Panc1 (cell line): ENCODE measurements around the gene SLC9A5. TPM values are rescaled to one million over a fixed set of nuclear protein-coding genes. Genes with fewer than 3 reads are reported as not detected.
A peak's percentile ranks its signal among the peaks of the same experiment; 100 is the strongest.

Experiments
- ATAC-seq: fragments of 200-7000 bp; cut with Tn5 transposase; 2 replicates; pipeline ENCODE4 v1.9.1; 2020; ENCODE audit warnings: mild to moderate bottlenecking, moderate library complexity
- BruUV-seq: library from RNA; stranded (reverse); fragments of 400-500 nt; replicated peaks from 2 replicates; lab custom pipeline; 2021; lab: Mats Ljungman, UMichigan
- CTCF ChIA-PET: fragments of 300-600 bp; sonication (Branson Sonifier 250); formaldehyde crosslinking; loops from one replicate; lab custom pipeline; 2022; ENCODE audit warnings: antibody characterized with exemption; lab: Charles Lee
- POLR2A ChIA-PET: fragments of 300-600 bp; sonication (Branson Sonifier 250); formaldehyde crosslinking; loops from one replicate; lab custom pipeline; 2022; ENCODE audit warnings: antibody characterized with exemption; lab: Charles Lee
- DNase-seq: peaks from one replicate; pipeline ENCODE4 v3.0.0-alpha.2; 2010; ENCODE audit warnings: low read depth, low spot score
- H3K27ac ChIP-seq: 2 replicates; pipeline ENCODE4 v1.5.1; 2011; ENCODE audit warnings: mild to moderate bottlenecking, low read length, inconsistent platforms
- H3K27me3 ChIP-seq: fragments of 200-500 bp; sonication (Bioruptor generic); 2 replicates; pipeline ENCODE4 v1.6.0; 2014; ENCODE audit warnings: low read length, inconsistent platforms; ENCODE audit not compliant: control insufficient read depth, insufficient read depth
- H3K36me3 ChIP-seq: fragments of 200-500 bp; sonication (Bioruptor generic); 2 replicates; pipeline ENCODE4 v1.5.1; 2014; ENCODE audit warnings: inconsistent platforms, mild to moderate bottlenecking, low read length, moderate library complexity; ENCODE audit not compliant: control insufficient read depth, insufficient read depth
- H3K4me1 ChIP-seq: 2 replicates; pipeline ENCODE4 v1.5.1; 2011; ENCODE audit warnings: inconsistent platforms, mild to moderate bottlenecking, low read length, moderate library complexity; ENCODE audit not compliant: control insufficient read depth, insufficient read depth
- H3K4me3 ChIP-seq, 2 experiments: 2 replicates each; pipeline ENCODE4 v1.5.1; 2011 to 2012; ENCODE audit warnings: low read depth in 2 of 2, low read length in 2 of 2, mild to moderate bottlenecking in 2 of 2, inconsistent platforms in 1 of 2, moderate library complexity in 1 of 2
- H3K9me3 ChIP-seq: fragments of 200-500 bp; sonication (Bioruptor generic); 2 replicates; pipeline ENCODE4 v1.5.1; 2014; ENCODE audit warnings: low read depth, mild to moderate bottlenecking, inconsistent platforms, low read length, moderate library complexity; ENCODE audit not compliant: control insufficient read depth, insufficient read depth
- CTCF ChIP-seq: fragments of 450-650 bp; IDR thresholded peaks from 2 replicates; pipeline ENCODE4 v1.5.1; 2017; ENCODE audit warnings: mild to moderate bottlenecking
- POLR2AphosphoS5 ChIP-seq: IDR thresholded peaks from 2 replicates; pipeline ENCODE4 v1.6.1; 2012; ENCODE audit warnings: mild to moderate bottlenecking, low read depth, low read length, moderate library complexity
- REST ChIP-seq, 2 experiments: IDR thresholded peaks; 2 replicates each; pipeline ENCODE4 v1.6.1; 2011 to 2012; ENCODE audit warnings: low read depth in 2 of 2, control low read depth in 1 of 2, low read length in 1 of 2, mild to moderate bottlenecking in 1 of 2, moderate library complexity in 1 of 2; ENCODE audit not compliant: insufficient read depth in 1 of 2
- SIN3A ChIP-seq: IDR thresholded peaks from 2 replicates; pipeline ENCODE4 v1.6.1; 2012; ENCODE audit warnings: low read depth, mild to moderate bottlenecking, low read length, moderate library complexity, borderline replicate concordance; ENCODE audit not compliant: insufficient read depth
- TCF7L2 ChIP-seq: IDR thresholded peaks from 2 replicates; pipeline ENCODE4 v1.6.1; 2011; ENCODE audit warnings: mild to moderate bottlenecking, low read depth, low read length, inconsistent platforms
- in situ Hi-C: cut with HindIII; loops from 2 replicates; pipeline ENCODE4 v1.10.0; 2016; ENCODE audit warnings: low sequenced_read_pairs, low pct_unique_long_range_greater_than_20kb
- intact Hi-C: fragments of 100-400 bp; cut with micrococcal nuclease; formaldehyde crosslinking; loops from one replicate; pipeline ENCODE4 v1.10.0; 2022; ENCODE audit not compliant: unreplicated experiment
- total RNA-seq: library from RNA; stranded (reverse); gene quantifications from one replicate; pipeline ENCODE4 v1.2.1, GENCODE V29; 2021; ENCODE audit not compliant: unreplicated experiment

SLC9A5 gene
- total RNA-seq, 1 experiment from 2014 or later: 1.7 TPM

- CTCF ChIA-PET: no interaction called here
These were observed 12.0 kb upstream of the SLC9A5 start for GRCh38 chr16:67236563-67237395.

More at GRCh38 chr16:67236563-67237395, 12.0 kb upstream of the SLC9A5 start:
- Histone ChIP-seq H3K4me3 (no peak overlapping the region), H3K4me1 (peaks cover 5% of the 10 kb centered on the region; the same call in 1 of the 2 replicates), H3K36me3 (no peaks in the 10 kb centered on the region), H3K9me3 (no peaks in the 10 kb centered on the region), H3K27ac (no peak overlapping the region), H3K27me3 (no peaks in the 10 kb centered on the region)
- TF ChIP-seq SIN3A (no peak), REST (IDR thresholded peaks at IDR 0.05; ENCODE audit: insufficient read depth in 1 of 2, low read depth in 2 of 2, low read length in 1 of 2) (no peak), POLR2AphosphoS5 (no peak), TCF7L2 (no peak), CTCF (no peak)
- no TSS peak for BruUV-seq
- DNase-seq (no peak), ATAC-seq (peak; percentile 65)
- POLR2A ChIA-PET: interaction anchor here (0.6 kb wide), 1 partner anchor 22 kb away, joined by 3 read pairs; no protein-coding TSS in a partner anchor
- intact Hi-C loops (no loop called here), in situ Hi-C loops (no loop called here)
